Measurements from ENCODE around the gene BHLHA9. TPM values are rescaled to one million over a fixed set of nuclear protein-coding genes. Genes with fewer than 3 reads are reported as not detected.

The BHLHA9 gene
- total RNA-seq, 6 experiments from 2014 or later, result not detected

- 0 out of 2 replicates have a peak, but pooled peaks cover 5% of the 10 kb centered on the region for H3K4me1 Mint-ChIP-seq (ENCODE audit: low read depth)
- no peaks in the 10 kb centered on the region for H3K36me3 Mint-ChIP-seq (ENCODE audit: low read depth)
- peaks cover 2% of the 10 kb centered on the region; the same call in 1 of the 2 replicates for H3K9me3 Mint-ChIP-seq
- TF ChIP-seq, protein P1, sequence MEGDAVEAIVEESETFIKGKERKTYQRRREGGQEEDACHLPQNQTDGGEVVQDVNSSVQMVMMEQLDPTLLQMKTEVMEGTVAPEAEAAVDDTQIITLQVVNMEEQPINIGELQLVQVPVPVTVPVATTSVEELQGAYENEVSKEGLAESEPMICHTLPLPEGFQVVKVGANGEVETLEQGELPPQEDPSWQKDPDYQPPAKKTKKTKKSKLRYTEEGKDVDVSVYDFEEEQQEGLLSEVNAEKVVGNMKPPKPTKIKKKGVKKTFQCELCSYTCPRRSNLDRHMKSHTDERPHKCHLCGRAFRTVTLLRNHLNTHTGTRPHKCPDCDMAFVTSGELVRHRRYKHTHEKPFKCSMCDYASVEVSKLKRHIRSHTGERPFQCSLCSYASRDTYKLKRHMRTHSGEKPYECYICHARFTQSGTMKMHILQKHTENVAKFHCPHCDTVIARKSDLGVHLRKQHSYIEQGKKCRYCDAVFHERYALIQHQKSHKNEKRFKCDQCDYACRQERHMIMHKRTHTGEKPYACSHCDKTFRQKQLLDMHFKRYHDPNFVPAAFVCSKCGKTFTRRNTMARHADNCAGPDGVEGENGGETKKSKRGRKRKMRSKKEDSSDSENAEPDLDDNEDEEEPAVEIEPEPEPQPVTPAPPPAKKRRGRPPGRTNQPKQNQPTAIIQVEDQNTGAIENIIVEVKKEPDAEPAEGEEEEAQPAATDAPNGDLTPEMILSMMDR (IDR thresholded peaks at IDR 0.05), result no peak
- no peak for DNase-seq
- H3K4me3 Mint-ChIP-seq, result no peak overlapping the region
- H3K27me3 Mint-ChIP-seq (ENCODE audit: insufficient read depth), result peaks cover 54% of the 10 kb centered on the region
- no peak overlapping the region for H3K27ac Mint-ChIP-seq
Observed at GRCh38 chr17:1226308-1226707, 43.9 kb upstream of the BHLHA9 start.

DNA sequence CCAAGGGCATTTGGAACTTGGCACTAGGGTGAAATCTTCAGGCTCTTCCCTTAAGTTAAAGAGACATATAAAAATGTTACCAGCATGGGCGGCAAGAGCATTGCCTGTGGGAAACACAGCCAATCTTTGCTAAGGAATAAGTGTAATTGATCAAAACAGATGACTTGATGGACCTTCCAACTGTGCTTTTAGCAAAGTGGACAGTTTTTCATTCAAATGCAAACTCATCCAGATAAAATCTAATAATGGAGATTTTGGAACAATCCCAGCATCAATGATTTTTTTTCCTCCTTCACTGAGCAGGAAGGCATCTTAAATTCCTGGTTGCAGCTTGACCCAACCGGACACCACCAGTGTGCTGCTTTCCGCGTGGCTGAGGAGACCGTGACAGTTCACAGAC, 42.9 kb upstream of the BHLHA9 start:
- H3K27ac Mint-ChIP-seq, result no peak overlapping the region
- no peaks in the 10 kb centered on the region for H3K36me3 Mint-ChIP-seq (ENCODE audit: low read depth)
- TF ChIP-seq, protein P1 (IDR thresholded peaks at IDR 0.05), result no peak

GRCh38 chr17:1227917-1228780, 42.1 kb upstream of the BHLHA9 start:
- H3K4me3 Mint-ChIP-seq, result peak overlapping the region; percentile 37; the same call in 1 of the 2 replicates
- no peak for DNase-seq
- H3K27ac Mint-ChIP-seq, result no peak overlapping the region

More for the DNA sequence above, 42.9 kb upstream of the BHLHA9 start:
- Mint-ChIP-seq H3K9me3 (no peaks in the 10 kb centered on the region), H3K4me3 (no peak overlapping the region), H3K27me3 (ENCODE audit: insufficient read depth) (peaks cover 51% of the 10 kb centered on the region), H3K4me1 (ENCODE audit: low read depth) (0 out of 2 replicates have a peak, but pooled peaks cover 5% of the 10 kb centered on the region)
- DNase-seq, result no peak

GRCh38 chr17:1228781-1229348, 41.4 kb upstream of the BHLHA9 start:
- no peaks in the 10 kb centered on the region for H3K9me3 Mint-ChIP-seq
- peaks cover 48% of the 10 kb centered on the region for H3K27me3 Mint-ChIP-seq (ENCODE audit: insufficient read depth)
- no peak overlapping the region for H3K4me3 Mint-ChIP-seq
- TF ChIP-seq, protein P1 (IDR thresholded peaks at IDR 0.05), result no peak
- DNase-seq, result no peak
- peaks cover 12% of the 10 kb centered on the region; the same call in 1 of the 2 replicates for H3K4me1 Mint-ChIP-seq (ENCODE audit: low read depth)
- H3K36me3 Mint-ChIP-seq (ENCODE audit: low read depth), result no peaks in the 10 kb centered on the region
- no peak overlapping the region for H3K27ac Mint-ChIP-seq

More at GRCh38 chr17:1227917-1228780, 42.1 kb upstream of the BHLHA9 start:
- no peaks in the 10 kb centered on the region for H3K36me3 Mint-ChIP-seq (ENCODE audit: low read depth)
- no peaks in the 10 kb centered on the region for H3K9me3 Mint-ChIP-seq
- TF ChIP-seq, protein P1 (IDR thresholded peaks at IDR 0.05), result no peak
- peaks cover 55% of the 10 kb centered on the region for H3K27me3 Mint-ChIP-seq (ENCODE audit: insufficient read depth)
- H3K4me1 Mint-ChIP-seq (ENCODE audit: low read depth), result peaks cover 12% of the 10 kb centered on the region; the same call in 1 of the 2 replicates

- no peaks in the 10 kb centered on the region for H3K9me3 Mint-ChIP-seq
- TF ChIP-seq, protein P1 (IDR thresholded peaks at IDR 0.05), result no peak
- no peak overlapping the region for H3K4me3 Mint-ChIP-seq
- no peaks in the 10 kb centered on the region for H3K36me3 Mint-ChIP-seq (ENCODE audit: low read depth)
- no peak overlapping the region for H3K27ac Mint-ChIP-seq
- peaks cover 12% of the 10 kb centered on the region; the same call in 1 of the 2 replicates for H3K4me1 Mint-ChIP-seq (ENCODE audit: low read depth)
- DNase-seq, result no peak
- H3K27me3 Mint-ChIP-seq (ENCODE audit: insufficient read depth), result peaks cover 43% of the 10 kb centered on the region
Observed at GRCh38 chr17:1229349-1229899, 40.8 kb upstream of the BHLHA9 start.

All from HFFc6 (cell line).